Measurements from ENCODE around the gene SLC17A9. TPM values are rescaled to one million over a fixed set of nuclear protein-coding genes. Genes with fewer than 3 reads are reported as not detected.

Gene SLC17A9
- total and polyA plus RNA-seq, 2 of the 8 experiments (the other 6 are each of a cell fraction or from before 2014, with no cell fraction given), result 23.5 to 35.2 TPM

DNA sequence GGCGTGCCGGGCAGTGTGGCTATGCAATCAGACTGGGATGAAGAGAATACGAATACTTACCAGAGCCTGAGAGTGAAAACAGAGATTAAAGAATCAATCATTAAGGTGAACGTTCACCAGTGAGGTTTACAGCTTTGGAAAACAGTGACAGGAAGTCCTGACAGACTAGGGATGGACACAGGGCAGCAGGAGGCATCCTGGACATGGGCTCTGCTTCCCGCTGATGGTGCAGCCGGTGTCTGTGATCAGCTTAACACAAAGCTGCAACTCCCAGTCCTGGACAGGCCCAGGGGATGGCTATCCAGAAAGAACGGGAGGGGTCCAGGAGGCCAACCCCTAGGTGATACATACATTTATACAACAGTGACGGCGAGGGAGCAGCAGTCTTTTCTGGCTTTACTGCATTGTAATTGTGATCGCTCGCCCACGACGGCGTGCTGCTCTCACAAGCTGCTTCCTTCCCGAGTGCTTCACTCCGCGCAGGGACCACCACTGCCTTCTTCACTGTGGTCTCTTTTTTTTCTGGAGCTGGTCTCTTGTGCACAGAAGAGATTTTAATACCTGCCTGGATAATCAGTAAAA is 46.9 kb upstream of the SLC17A9 start (continued):
- TF ChIP-seq SIX5 (IDR thresholded peaks at IDR 0.05; ENCODE audit: low read depth, low read length) (no peak), SIRT6 (IDR thresholded peaks at IDR 0.05; ENCODE audit: low read length) (no peak), SP4 (IDR thresholded peaks at IDR 0.05; ENCODE audit: low read length) (no peak), EGR1 (IDR thresholded peaks at IDR 0.05; ENCODE audit: borderline replicate concordance, low read depth, low read length) (no peak), NANOG (IDR thresholded peaks at IDR 0.05; ENCODE audit: insufficient read depth, low read depth, low read length, poor library complexity, severe bottlenecking) (no peak)

Measured in H1 (cell line).